ENCODE results near the gene PIGO.

DNA sequence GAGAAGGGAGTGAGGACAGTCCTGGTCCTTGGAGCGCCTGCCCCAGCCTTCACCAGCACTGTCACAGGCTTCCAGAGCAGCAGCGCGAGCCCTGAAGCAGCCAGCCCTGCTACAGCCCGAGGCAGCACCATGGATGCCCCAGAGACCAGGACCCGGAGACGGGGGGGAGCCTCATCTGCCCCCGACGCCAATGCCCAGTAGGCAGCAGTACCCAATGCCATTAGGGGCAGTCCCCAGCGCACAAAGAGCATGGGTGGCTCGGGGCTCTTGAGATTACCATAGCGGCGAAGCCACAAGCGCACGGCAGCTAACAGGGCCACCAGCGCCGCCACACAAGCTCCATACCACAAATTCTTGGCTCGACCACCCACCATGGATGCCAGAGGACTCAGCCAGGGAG, 4.9 kb downstream of the PIGO start:
- TF ChIP-seq, protein P1, sequence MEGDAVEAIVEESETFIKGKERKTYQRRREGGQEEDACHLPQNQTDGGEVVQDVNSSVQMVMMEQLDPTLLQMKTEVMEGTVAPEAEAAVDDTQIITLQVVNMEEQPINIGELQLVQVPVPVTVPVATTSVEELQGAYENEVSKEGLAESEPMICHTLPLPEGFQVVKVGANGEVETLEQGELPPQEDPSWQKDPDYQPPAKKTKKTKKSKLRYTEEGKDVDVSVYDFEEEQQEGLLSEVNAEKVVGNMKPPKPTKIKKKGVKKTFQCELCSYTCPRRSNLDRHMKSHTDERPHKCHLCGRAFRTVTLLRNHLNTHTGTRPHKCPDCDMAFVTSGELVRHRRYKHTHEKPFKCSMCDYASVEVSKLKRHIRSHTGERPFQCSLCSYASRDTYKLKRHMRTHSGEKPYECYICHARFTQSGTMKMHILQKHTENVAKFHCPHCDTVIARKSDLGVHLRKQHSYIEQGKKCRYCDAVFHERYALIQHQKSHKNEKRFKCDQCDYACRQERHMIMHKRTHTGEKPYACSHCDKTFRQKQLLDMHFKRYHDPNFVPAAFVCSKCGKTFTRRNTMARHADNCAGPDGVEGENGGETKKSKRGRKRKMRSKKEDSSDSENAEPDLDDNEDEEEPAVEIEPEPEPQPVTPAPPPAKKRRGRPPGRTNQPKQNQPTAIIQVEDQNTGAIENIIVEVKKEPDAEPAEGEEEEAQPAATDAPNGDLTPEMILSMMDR (IDR thresholded peaks at IDR 0.05 in 4 of 5, conservative IDR thresholded peaks at IDR 0.05 in 1 of 5), result no peak
- no peak for TF ChIP-seq POLR2A (IDR thresholded peaks at IDR 0.05)

All from gastrocnemius medialis (tissue), 4 donors.